ENCODE measurements around the gene FOXQ1. TPM values are rescaled to one million over a fixed set of nuclear protein-coding genes. Genes with fewer than 3 reads are reported as not detected.
A peak's percentile ranks its signal among the peaks of the same experiment; 100 is the strongest.

Gene FOXQ1
- total and polyA plus RNA-seq, 2 of the 13 experiments (the other 11 are each of a cell fraction or from before 2014, with no cell fraction given): 35.2 to 39.8 TPM

DNA sequence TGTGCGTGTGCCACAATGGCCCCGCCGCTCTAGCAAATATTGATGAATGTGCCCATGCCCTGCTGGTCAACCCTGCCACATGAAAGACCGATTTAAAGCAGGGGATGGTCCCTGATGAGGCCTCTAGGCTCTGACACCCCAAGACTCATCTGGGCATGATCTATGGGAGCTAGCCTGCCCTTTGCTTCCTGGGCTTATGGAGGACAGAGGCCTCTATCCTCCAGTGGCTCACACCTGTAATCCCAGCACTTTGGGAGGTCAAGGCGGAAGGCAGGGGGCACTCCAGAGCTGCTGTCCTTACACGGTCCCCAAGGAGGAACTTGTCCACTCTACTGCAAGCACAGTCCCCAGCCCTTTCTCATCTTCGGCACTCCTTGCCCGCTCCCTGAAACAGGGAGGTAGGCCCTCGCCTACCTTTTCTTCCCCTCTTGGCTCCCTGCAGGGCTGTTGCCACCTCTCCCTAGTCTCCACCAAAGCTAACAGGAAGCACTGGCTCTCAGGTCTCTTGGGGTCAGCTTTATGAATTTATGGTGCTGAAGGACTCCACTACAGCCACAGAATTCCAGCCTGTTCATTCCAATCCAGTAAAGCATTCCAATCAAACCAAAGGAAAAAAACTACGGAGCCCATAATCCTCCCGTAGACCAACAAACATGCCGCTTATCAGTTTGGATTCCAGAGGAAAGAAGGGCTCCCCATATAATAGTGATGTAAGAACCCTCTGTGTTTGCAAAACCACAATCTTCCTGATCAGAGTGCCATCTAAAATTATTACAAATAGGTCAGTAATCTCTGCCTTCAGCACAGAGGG lies 48.7 kb upstream of the FOXQ1 start (continued):
- TF ChIP-seq, protein P1, sequence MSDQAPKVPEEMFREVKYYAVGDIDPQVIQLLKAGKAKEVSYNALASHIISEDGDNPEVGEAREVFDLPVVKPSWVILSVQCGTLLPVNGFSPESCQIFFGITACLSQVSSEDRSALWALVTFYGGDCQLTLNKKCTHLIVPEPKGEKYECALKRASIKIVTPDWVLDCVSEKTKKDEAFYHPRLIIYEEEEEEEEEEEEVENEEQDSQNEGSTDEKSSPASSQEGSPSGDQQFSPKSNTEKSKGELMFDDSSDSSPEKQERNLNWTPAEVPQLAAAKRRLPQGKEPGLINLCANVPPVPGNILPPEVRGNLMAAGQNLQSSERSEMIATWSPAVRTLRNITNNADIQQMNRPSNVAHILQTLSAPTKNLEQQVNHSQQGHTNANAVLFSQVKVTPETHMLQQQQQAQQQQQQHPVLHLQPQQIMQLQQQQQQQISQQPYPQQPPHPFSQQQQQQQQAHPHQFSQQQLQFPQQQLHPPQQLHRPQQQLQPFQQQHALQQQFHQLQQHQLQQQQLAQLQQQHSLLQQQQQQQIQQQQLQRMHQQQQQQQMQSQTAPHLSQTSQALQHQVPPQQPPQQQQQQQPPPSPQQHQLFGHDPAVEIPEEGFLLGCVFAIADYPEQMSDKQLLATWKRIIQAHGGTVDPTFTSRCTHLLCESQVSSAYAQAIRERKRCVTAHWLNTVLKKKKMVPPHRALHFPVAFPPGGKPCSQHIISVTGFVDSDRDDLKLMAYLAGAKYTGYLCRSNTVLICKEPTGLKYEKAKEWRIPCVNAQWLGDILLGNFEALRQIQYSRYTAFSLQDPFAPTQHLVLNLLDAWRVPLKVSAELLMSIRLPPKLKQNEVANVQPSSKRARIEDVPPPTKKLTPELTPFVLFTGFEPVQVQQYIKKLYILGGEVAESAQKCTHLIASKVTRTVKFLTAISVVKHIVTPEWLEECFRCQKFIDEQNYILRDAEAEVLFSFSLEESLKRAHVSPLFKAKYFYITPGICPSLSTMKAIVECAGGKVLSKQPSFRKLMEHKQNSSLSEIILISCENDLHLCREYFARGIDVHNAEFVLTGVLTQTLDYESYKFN (CRISPR knock-in tag; conservative IDR thresholded peaks at IDR 0.05): no peak
- TF ChIP-seq, protein P2, sequence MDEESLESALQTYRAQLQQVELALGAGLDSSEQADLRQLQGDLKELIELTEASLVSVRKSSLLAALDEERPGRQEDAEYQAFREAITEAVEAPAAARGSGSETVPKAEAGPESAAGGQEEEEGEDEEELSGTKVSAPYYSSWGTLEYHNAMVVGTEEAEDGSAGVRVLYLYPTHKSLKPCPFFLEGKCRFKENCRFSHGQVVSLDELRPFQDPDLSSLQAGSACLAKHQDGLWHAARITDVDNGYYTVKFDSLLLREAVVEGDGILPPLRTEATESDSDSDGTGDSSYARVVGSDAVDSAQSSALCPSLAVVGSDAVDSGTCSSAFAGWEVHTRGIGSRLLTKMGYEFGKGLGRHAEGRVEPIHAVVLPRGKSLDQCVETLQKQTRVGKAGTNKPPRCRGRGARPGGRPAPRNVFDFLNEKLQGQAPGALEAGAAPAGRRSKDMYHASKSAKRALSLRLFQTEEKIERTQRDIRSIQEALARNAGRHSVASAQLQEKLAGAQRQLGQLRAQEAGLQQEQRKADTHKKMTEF (CRISPR knock-in tag; IDR thresholded peaks at IDR 0.05): no peak
- no peak for TF ChIP-seq SP1 (IDR thresholded peaks at IDR 0.05)
- TF ChIP-seq SP1 (CRISPR knock-in tag; IDR thresholded peaks at IDR 0.05): no peak
- TF ChIP-seq, protein P3, sequence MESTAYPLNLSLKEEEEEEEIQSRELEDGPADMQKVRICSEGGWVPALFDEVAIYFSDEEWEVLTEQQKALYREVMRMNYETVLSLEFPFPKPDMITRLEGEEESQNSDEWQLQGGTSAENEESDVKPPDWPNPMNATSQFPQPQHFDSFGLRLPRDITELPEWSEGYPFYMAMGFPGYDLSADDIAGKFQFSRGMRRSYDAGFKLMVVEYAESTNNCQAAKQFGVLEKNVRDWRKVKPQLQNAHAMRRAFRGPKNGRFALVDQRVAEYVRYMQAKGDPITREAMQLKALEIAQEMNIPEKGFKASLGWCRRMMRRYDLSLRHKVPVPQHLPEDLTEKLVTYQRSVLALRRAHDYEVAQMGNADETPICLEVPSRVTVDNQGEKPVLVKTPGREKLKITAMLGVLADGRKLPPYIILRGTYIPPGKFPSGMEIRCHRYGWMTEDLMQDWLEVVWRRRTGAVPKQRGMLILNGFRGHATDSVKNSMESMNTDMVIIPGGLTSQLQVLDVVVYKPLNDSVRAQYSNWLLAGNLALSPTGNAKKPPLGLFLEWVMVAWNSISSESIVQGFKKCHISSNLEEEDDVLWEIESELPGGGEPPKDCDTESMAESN (CRISPR knock-in tag; conservative IDR thresholded peaks at IDR 0.05): no peak
- TF ChIP-seq IKZF4 (CRISPR knock-in tag; IDR thresholded peaks at IDR 0.05; ENCODE audit: borderline replicate concordance, low read depth, not compliant biosample characterization): no peak
- no peak for TF ChIP-seq ZBTB3 (CRISPR knock-in tag; IDR thresholded peaks at IDR 0.05; ENCODE audit: borderline replicate concordance, low read depth)
- TF ChIP-seq, protein P4, sequence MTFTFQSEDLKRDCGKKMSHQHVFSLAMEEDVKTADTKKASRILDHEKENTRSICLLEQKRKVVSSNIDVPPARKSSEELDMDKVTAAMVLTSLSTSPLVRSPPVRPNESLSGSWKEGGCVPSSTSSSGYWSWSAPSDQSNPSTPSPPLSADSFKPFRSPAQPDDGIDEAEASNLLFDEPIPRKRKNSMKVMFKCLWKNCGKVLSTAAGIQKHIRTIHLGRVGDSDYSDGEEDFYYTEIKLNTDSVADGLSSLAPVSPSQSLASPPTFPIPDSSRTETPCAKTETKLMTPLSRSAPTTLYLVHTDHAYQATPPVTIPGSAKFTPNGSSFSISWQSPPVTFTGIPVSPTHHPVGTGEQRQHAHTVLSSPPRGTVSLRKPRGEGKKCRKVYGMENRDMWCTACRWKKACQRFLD (CRISPR knock-in tag; IDR thresholded peaks at IDR 0.05; ENCODE audit: borderline replicate concordance): no peak
- peak; percentile 36; the same call in 1 of the 2 replicates for TF ChIP-seq ZNF34 (CRISPR knock-in tag; IDR thresholded peaks at IDR 0.05; ENCODE audit: borderline replicate concordance)
- TF ChIP-seq, protein P5, sequence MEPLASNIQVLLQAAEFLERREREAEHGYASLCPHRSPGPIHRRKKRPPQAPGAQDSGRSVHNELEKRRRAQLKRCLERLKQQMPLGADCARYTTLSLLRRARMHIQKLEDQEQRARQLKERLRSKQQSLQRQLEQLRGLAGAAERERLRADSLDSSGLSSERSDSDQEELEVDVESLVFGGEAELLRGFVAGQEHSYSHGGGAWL (CRISPR knock-in tag; IDR thresholded peaks at IDR 0.05): no peak
- TF ChIP-seq TBL1XR1 (IDR thresholded peaks at IDR 0.05; ENCODE audit: borderline replicate concordance, low read length, partially characterized antibody): no peak
- TF ChIP-seq TP53 (CRISPR knock-in tag; conservative IDR thresholded peaks at IDR 0.05): 0 out of 2 replicates have a peak, but pooled peaks have one; percentile 36
- no peak for TF ChIP-seq ZNF383 (CRISPR knock-in tag; IDR thresholded peaks at IDR 0.05; ENCODE audit: borderline replicate concordance)
- peak; percentile 23; the same call in 1 of the 2 replicates for TF ChIP-seq ELF1 (CRISPR knock-in tag; IDR thresholded peaks at IDR 0.05)
- TF ChIP-seq TBX2 (CRISPR knock-in tag; IDR thresholded peaks at IDR 0.05; ENCODE audit: borderline replicate concordance): no peak
- peak; percentile 82 for TF ChIP-seq TGIF2 (CRISPR knock-in tag; IDR thresholded peaks at IDR 0.05)
- TF ChIP-seq HDAC6 (IDR thresholded peaks at IDR 0.05; ENCODE audit: low read depth, low read length): no peak
- TF ChIP-seq, protein P6, sequence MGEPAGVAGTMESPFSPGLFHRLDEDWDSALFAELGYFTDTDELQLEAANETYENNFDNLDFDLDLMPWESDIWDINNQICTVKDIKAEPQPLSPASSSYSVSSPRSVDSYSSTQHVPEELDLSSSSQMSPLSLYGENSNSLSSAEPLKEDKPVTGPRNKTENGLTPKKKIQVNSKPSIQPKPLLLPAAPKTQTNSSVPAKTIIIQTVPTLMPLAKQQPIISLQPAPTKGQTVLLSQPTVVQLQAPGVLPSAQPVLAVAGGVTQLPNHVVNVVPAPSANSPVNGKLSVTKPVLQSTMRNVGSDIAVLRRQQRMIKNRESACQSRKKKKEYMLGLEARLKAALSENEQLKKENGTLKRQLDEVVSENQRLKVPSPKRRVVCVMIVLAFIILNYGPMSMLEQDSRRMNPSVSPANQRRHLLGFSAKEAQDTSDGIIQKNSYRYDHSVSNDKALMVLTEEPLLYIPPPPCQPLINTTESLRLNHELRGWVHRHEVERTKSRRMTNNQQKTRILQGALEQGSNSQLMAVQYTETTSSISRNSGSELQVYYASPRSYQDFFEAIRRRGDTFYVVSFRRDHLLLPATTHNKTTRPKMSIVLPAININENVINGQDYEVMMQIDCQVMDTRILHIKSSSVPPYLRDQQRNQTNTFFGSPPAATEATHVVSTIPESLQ (CRISPR knock-in tag; conservative IDR thresholded peaks at IDR 0.05): no peak
